NOMO-1 treated with DMSO at 0.1 percent for 48 hours (cell line): ENCODE measurements around the gene GSTCD.
"Not testable (repeated sequence)": the region's sequence is repeated elsewhere in the genome, so short reads cannot be mapped to it uniquely, and the experiment has no call there.

Source experiments
- DNase-seq: peaks from one replicate; lab custom pipeline; 2025; ENCODE audit not compliant: unreplicated experiment; lab: John Stamatoyannopoulos, UW

The GSTCD gene

GRCh38 chr4:105805501-105806120 lies 97.0 kb downstream of the GSTCD start:
- no peak for DNase-seq

GRCh38 chr4:105807496-105807895 lies 98.9 kb downstream of the GSTCD start:
- DNase-seq, result no peak

GRCh38 chr4:105808030-105808749 lies 99.6 kb downstream of the GSTCD start:
- no peak for DNase-seq

GRCh38 chr4:105808750-105809041 lies 100.1 kb downstream of the GSTCD start:
- DNase-seq, result no peak

- DNase-seq, result no peak
Measured at GRCh38 chr4:105815701-105816100, 107.1 kb downstream of the GSTCD start.

GRCh38 chr4:105822061-105822460 lies 113.5 kb downstream of the GSTCD start:
- no peak for DNase-seq

- no peak for DNase-seq
Measured at GRCh38 chr4:105828074-105828473, 119.5 kb downstream of the GSTCD start.

GRCh38 chr4:105831189-105831588 lies 122.6 kb downstream of the GSTCD start:
- no peak for DNase-seq

GRCh38 chr4:105835177-105835576 lies 126.6 kb downstream of the GSTCD start:
- no peak for DNase-seq

GRCh38 chr4:105836537-105836936 lies 128.0 kb downstream of the GSTCD start:
- no peak for DNase-seq

- DNase-seq, result no peak
Measured at GRCh38 chr4:105837037-105837436, 128.5 kb downstream of the GSTCD start.

GRCh38 chr4:105838082-105838481 lies 129.5 kb downstream of the GSTCD start:
- no peak for DNase-seq

GRCh38 chr4:105840426-105841174 lies 132.0 kb downstream of the GSTCD start:
- no peak for DNase-seq

GRCh38 chr4:105843941-105844340 lies 135.4 kb downstream of the GSTCD start:
- no peak for DNase-seq

- DNase-seq, result no peak
Measured at GRCh38 chr4:105845559-105845958, 137.0 kb downstream of the GSTCD start.

- DNase-seq, result not testable (repeated sequence)
Measured at GRCh38 chr4:105848359-105848758, 139.8 kb downstream of the GSTCD start.

GRCh38 chr4:105851196-105851595 lies 142.6 kb downstream of the GSTCD start:
- DNase-seq, result no peak

GRCh38 chr4:105852230-105852629 lies 143.6 kb downstream of the GSTCD start:
- not testable (repeated sequence) for DNase-seq

- DNase-seq, result no peak
Measured at GRCh38 chr4:105858466-105859040, 150.0 kb downstream of the GSTCD start.

- DNase-seq, result no peak
Measured at GRCh38 chr4:105859233-105859632, 150.6 kb downstream of the GSTCD start.

GRCh38 chr4:105870963-105871362 lies 162.4 kb downstream of the GSTCD start:
- DNase-seq, result no peak

GRCh38 chr4:105871997-105872396 lies 163.4 kb downstream of the GSTCD start:
- no peak for DNase-seq
